Gastroesophageal sphincter (tissue), 4 donors: ENCODE data around the gene MAP3K9. TPM values are rescaled to one million over a fixed set of nuclear protein-coding genes. Genes with fewer than 3 reads are reported as not detected.
A peak's percentile ranks its signal among the peaks of the same experiment; 100 is the strongest.

ENCODE experiments used
- ATAC-seq: fragments of 150-250 bp; one replicate; pipeline ENCODE4 v1.9.1; 2016; ENCODE audit warnings: mild to moderate bottlenecking, moderate library complexity
- H3K27ac ChIP-seq, 4 donors: fragments of 200-600 bp; sonication (generic) in 3 of 4; 1 replicate in 3 of 4; 2 replicates in 1 of 4; pipeline ENCODE4 v1.5.1; 2016 to 2019
- H3K27me3 ChIP-seq: fragments of 200-600 bp; sonication (generic); one replicate; pipeline ENCODE4 v1.5.1; 2019
- H3K36me3 ChIP-seq, 2 donors: fragments of 200-600 bp; sonication (generic); one replicate each; pipeline ENCODE4 v1.5.1; 2019; ENCODE audit warnings: control low read depth in 1 of 2
- H3K4me1 ChIP-seq, 3 donors: fragments of 200-600 bp; sonication (generic); 1 replicate in 2 of 3; 2 replicates in 1 of 3; pipeline ENCODE4 v1.5.1; 2016 to 2019; ENCODE audit warnings: control low read depth in 2 of 3
- H3K4me3 ChIP-seq, 2 donors: fragments of 200-600 bp; sonication (generic); one replicate each; pipeline ENCODE4 v1.5.1; 2019; ENCODE audit warnings: mild to moderate bottlenecking in 1 of 2, moderate library complexity in 1 of 2
- H3K9me3 ChIP-seq, 3 donors: fragments of 200-600 bp; sonication (generic); one replicate each; pipeline ENCODE4 v1.5.1; 2017 to 2019; ENCODE audit warnings: control low read depth in 2 of 3
- EP300 ChIP-seq: sonication (generic); formaldehyde crosslinking; IDR thresholded peaks from one replicate; pipeline ENCODE4 v1.6.1; 2017; ENCODE audit warnings: antibody characterized with exemption, mild to moderate bottlenecking
- POLR2A ChIP-seq, 2 donors: fragments of 450-650 bp; IDR thresholded peaks; one replicate each; pipeline ENCODE4 v1.6.1; 2017; ENCODE audit warnings: antibody characterized with exemption in 2 of 2, mild to moderate bottlenecking in 2 of 2, moderate library complexity in 1 of 2
- POLR2AphosphoS5 ChIP-seq: sonication (generic); formaldehyde crosslinking; IDR thresholded peaks from one replicate; pipeline ENCODE4 v1.6.1; 2017; ENCODE audit warnings: antibody characterized with exemption
- WGBS, 2 donors: methylation state at CpG; one replicate each; pipeline ENCODE4 v1.1.5; 2018; ENCODE audit warnings: low coverage in 1 of 2; 5-methylcytosine and 5-hydroxymethylcytosine counted together
- total RNA-seq, 4 donors: library from RNA; depleted of rRNA; stranded (reverse); fragments of >200 nt; gene quantifications; one replicate each; pipeline ENCODE4 v1.1.0, GENCODE V29; 2016
- TF ChIP-seq, protein P1 (sequence below), 4 experiments: fragments of 200-600 bp in 2 of 4; fragments of 450-650 bp in 2 of 4; sonication (generic) in 1 of 4; IDR thresholded peaks; one replicate each; pipeline ENCODE4 v1.5.1; 2017 to 2019; ENCODE audit warnings: antibody characterized with exemption in 4 of 4, mild to moderate bottlenecking in 2 of 4, moderate library complexity in 2 of 4

The MAP3K9 gene
- total RNA-seq, 4 donors from 2014 or later: 0.62 to 2.4 (median 0.97) TPM

DNA sequence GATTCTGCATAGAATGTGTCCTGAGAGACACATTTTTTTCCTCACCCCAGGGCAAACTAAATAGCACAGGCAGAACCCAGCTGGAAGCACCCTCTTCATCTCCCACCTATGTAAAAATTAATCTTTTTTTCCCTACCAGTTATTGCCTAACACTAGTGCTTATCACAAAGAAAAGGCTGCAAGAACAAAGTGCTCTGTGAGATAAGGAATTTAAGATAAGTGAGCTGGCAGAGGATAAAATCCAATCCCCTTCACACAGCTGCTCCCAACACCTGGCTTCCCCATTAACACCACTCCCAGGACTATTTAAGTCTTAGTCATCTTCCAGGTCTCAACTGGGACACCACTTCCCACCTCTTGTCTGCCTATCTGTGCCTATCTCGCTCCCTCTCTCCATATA is 92.4 kb downstream of the MAP3K9 start:
- TF ChIP-seq EP300 (no peak), POLR2AphosphoS5 (no peak), POLR2A (IDR thresholded peaks at IDR 0.05) (no peak)
- TF ChIP-seq, protein P1, sequence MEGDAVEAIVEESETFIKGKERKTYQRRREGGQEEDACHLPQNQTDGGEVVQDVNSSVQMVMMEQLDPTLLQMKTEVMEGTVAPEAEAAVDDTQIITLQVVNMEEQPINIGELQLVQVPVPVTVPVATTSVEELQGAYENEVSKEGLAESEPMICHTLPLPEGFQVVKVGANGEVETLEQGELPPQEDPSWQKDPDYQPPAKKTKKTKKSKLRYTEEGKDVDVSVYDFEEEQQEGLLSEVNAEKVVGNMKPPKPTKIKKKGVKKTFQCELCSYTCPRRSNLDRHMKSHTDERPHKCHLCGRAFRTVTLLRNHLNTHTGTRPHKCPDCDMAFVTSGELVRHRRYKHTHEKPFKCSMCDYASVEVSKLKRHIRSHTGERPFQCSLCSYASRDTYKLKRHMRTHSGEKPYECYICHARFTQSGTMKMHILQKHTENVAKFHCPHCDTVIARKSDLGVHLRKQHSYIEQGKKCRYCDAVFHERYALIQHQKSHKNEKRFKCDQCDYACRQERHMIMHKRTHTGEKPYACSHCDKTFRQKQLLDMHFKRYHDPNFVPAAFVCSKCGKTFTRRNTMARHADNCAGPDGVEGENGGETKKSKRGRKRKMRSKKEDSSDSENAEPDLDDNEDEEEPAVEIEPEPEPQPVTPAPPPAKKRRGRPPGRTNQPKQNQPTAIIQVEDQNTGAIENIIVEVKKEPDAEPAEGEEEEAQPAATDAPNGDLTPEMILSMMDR (IDR thresholded peaks at IDR 0.05): no peak
- Histone ChIP-seq H3K9me3 (no peaks in the 10 kb centered on the region), H3K36me3 (no peaks in the 10 kb centered on the region), H3K4me1 (peaks cover 0 to 13% (median 0%) of the 10 kb centered on the region in 3 donors), H3K4me3 (no peak overlapping the region), H3K27ac (no peak overlapping the region), H3K27me3 (peaks cover 20% of the 10 kb centered on the region)
- WGBS, 2 donors: 50 to 64% methylated on average over 1 of the region's 1 CpG
- no peak for ATAC-seq

GRCh38 chr14:70716483-70716882 is 92.8 kb downstream of the MAP3K9 start:
- H3K4me1 ChIP-seq: peaks cover 0 to 13% (median 0%) of the 10 kb centered on the region in 3 donors
- no peak overlapping the region for H3K4me3 ChIP-seq
- peaks cover 24% of the 10 kb centered on the region for H3K27me3 ChIP-seq
- 33 to 49% methylated on average over 5 of the region's 5 CpGs for WGBS, 2 donors
- no peaks in the 10 kb centered on the region for H3K9me3 ChIP-seq
- TF ChIP-seq, protein P1 (IDR thresholded peaks at IDR 0.05): no peak
- no peak for TF ChIP-seq POLR2A (IDR thresholded peaks at IDR 0.05)
- no peak for TF ChIP-seq EP300
- TF ChIP-seq POLR2AphosphoS5: no peak
- ATAC-seq: no peak
- no peaks in the 10 kb centered on the region for H3K36me3 ChIP-seq
- no peak overlapping the region for H3K27ac ChIP-seq

DNA sequence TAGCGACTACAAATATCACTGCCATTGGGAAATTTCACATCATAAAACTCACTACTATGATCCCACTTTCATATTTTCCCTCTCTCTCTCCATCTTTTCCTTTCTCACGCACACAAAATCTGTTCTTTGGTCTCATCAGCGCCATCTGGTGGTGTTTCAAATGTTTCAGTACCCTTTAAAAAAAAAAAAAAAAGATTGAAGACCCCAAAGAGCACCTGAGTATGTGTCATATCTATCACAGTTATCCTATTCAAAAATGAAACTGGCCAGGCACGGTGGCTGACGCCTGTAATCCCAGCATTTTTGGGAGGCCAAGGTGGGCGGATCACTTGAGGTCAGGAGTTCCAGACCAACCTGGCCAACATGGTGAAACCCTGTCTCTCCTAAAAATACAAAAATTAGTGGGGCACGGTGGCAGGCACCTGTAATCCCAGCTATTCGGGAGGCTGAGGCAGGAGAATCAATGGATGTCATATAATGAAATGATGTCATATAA is 95.2 kb downstream of the MAP3K9 start:
- H3K27me3 ChIP-seq: peaks cover 30% of the 10 kb centered on the region
- H3K4me1 ChIP-seq: peaks cover 0 to 13% (median 0%) of the 10 kb centered on the region in 3 donors
- WGBS, 2 donors: 12 to 23% methylated on average over 7 to 8 of the region's 8 CpGs
- no peak for TF ChIP-seq EP300
- TF ChIP-seq, protein P1 (IDR thresholded peaks at IDR 0.05): peak; percentile 28 to 63 (median 46)
- H3K36me3 ChIP-seq: no peaks in the 10 kb centered on the region
- no peak overlapping the region for H3K27ac ChIP-seq
- no peak overlapping the region for H3K4me3 ChIP-seq
- no peak for ATAC-seq
- no peaks in the 10 kb centered on the region for H3K9me3 ChIP-seq

DNA sequence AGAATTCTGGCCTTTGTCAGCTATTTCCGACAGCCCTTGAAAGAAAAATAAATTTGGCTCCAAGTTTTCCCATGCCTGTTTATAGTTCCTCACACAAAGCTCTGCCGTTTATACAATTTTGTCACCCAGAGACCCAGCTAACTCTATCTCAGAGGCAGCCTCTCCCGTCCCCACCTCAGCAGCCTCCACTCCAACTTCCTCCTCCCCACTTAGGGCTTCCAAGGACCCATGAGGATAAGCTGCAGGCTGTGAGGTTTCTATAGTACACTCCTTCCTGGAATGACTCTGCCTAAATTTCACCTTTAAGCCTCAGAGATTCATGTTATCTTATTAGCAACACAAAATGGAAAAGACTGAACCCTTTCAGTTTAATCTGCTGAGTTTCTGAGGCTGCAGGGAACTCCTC is 95.8 kb downstream of the MAP3K9 start:
- no peak overlapping the region for H3K4me3 ChIP-seq
- no peak for ATAC-seq
- H3K27me3 ChIP-seq: peaks cover 24% of the 10 kb centered on the region
- TF ChIP-seq POLR2AphosphoS5: no peak
- no peaks in the 10 kb centered on the region for H3K9me3 ChIP-seq
- H3K27ac ChIP-seq: no peak overlapping the region
- WGBS, 2 donors: 13 to 14% methylated on average over 3 of the region's 3 CpGs
- peaks cover 0 to 13% (median 0%) of the 10 kb centered on the region in 3 donors for H3K4me1 ChIP-seq
- H3K36me3 ChIP-seq: no peaks in the 10 kb centered on the region

DNA sequence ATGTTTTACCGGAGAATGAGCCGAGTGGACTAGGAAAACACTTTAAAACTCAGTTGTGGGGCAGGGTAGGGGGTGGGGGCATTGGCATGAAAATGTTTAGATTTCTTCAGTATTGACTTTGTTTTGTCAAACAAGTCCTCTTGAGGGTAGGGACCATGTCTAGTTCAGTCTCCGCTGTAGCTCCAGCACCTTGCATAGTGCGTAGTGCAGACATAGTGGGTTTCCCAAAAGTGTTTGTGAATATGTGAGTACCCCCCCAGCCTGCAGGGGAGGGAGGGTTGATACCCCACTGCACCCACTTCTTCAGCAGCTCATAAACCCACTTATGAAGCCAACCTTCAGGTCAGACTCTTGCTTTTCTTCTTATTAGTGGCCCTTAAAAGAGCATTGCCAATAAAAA is 96.2 kb downstream of the MAP3K9 start:
- TF ChIP-seq EP300 (no peak), POLR2A (IDR thresholded peaks at IDR 0.05) (no peak), POLR2AphosphoS5 (no peak)
- TF ChIP-seq, protein P1 (IDR thresholded peaks at IDR 0.05): no peak

More for the DNA sequence above, 96.2 kb downstream of the MAP3K9 start:
- WGBS, 2 donors: 92 to 100% methylated on average over 2 to 4 of the region's 4 CpGs
- H3K36me3 ChIP-seq: no peaks in the 10 kb centered on the region
- H3K27ac ChIP-seq: no peak overlapping the region
- peaks cover 20% of the 10 kb centered on the region for H3K27me3 ChIP-seq
- peaks cover 0 to 13% (median 0%) of the 10 kb centered on the region in 3 donors for H3K4me1 ChIP-seq
- no peak overlapping the region for H3K4me3 ChIP-seq
- H3K9me3 ChIP-seq: no peaks in the 10 kb centered on the region
- no peak for ATAC-seq
